Activated CD4-positive, CD25-positive, alpha-beta regulatory T cell treated with anti-CD3 and anti-CD28 coated beads, Interleukin-2, amount 50 U/mL, for 72 hours (primary cell): Measurements from ENCODE around the gene IGF2BP1.
"Not testable (repeated sequence)": the region's sequence is repeated elsewhere in the genome, so short reads cannot be mapped to it uniquely, and the experiment has no call there.

Experiments used
- DNase-seq: peaks from one replicate; pipeline ENCODE4 v3.0.0; 2021

IGF2BP1 gene

DNA sequence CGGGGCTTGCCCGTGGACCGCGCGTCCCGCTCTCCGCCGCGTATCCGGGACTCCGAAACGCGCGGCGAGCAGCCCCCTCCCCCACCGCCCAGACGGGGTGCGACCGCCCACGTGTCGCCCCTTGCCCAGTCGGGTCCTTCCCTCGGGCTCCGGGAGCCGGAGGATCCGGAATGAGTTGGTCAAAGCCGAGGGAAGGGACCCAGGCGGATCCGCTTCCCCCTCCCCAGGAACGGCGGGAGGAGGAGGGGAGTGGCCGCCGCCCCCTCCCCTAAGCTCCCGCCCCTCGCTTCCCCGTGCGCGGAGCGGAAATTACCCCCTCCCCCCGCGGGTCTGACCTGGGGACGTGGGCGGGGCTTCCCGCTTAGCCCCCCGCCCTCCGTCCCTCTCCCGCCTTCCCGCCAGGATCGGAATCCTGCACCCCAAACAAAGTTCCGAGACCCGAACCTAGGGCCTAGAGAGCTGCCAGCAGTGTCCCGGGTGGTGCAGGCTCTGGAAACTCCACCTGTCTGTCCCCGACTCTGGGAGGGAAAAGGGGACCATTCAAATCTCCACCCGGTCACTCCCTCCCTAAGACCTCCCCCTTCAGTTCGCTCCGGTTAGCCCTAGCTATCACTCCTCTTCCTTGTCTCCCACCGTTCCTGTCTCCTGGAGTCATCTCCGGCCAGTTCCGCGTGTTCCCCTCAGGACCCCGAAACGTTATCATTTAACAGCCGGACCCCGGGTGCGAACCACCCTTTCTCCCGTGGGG, 1.0 kb upstream of the IGF2BP1 start:
- DNase-seq, result no peak

- no peak for DNase-seq
These were observed 473 bp upstream of the IGF2BP1 start for GRCh38 chr17:48996722-48997102.

- DNase-seq, result no peak
These were observed 822 bp downstream of the IGF2BP1 start for GRCh38 chr17:48997827-48998586.

GRCh38 chr17:48998587-48999440, 1.6 kb downstream of the IGF2BP1 start:
- DNase-seq, result no peak

- no peak for DNase-seq
These were observed 3.8 kb downstream of the IGF2BP1 start for GRCh38 chr17:49000943-49001342.

DNA sequence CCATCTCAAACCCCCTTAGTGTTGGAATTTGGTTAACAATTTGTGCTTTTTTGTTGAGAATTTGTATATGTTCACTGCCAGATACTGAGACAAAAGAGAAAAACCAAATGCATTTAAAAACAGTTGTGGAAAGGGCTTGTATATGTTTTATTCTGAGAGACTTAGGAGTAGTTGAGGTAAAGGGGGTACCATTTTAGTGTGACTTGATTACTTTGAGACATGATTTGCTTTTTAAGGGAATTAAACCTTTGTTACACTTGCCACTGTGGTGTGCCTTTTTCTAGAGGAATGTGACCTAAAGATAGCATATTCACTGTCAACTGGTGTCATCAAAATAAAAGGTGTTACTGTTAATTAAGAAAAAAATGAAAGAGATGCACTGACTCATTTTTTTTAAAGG, 4.5 kb downstream of the IGF2BP1 start:
- DNase-seq, result no peak

GRCh38 chr17:49002331-49002730, 5.1 kb downstream of the IGF2BP1 start:
- DNase-seq, result no peak

DNA sequence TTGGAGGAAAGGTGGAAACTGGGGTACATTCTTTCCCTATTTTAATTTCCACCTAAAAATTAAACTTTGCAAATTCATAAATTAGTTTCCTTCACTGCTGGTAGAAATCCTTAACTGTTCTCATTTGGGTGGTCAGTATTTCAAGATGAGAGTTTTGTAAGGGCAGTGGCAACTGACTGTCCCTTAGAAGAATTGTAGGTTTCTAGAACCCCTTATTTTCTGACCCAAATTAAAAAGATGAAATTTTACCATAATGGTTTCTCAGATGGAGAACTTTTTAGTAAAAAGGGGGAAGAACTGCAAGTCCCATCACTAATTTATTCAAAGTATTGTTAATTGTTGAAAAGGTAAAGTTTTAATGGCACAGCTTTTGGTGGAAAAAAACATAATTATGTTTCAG, 5.6 kb downstream of the IGF2BP1 start:
- DNase-seq, result no peak

- DNase-seq, result no peak
These were observed 6.6 kb downstream of the IGF2BP1 start for GRCh38 chr17:49003557-49004511.

GRCh38 chr17:49005140-49005539, 8.0 kb downstream of the IGF2BP1 start:
- no peak for DNase-seq

- not testable (repeated sequence) for DNase-seq
These were observed 11.7 kb downstream of the IGF2BP1 start for GRCh38 chr17:49008908-49009307.

GRCh38 chr17:49012769-49013255, 15.6 kb downstream of the IGF2BP1 start:
- no peak for DNase-seq

DNA sequence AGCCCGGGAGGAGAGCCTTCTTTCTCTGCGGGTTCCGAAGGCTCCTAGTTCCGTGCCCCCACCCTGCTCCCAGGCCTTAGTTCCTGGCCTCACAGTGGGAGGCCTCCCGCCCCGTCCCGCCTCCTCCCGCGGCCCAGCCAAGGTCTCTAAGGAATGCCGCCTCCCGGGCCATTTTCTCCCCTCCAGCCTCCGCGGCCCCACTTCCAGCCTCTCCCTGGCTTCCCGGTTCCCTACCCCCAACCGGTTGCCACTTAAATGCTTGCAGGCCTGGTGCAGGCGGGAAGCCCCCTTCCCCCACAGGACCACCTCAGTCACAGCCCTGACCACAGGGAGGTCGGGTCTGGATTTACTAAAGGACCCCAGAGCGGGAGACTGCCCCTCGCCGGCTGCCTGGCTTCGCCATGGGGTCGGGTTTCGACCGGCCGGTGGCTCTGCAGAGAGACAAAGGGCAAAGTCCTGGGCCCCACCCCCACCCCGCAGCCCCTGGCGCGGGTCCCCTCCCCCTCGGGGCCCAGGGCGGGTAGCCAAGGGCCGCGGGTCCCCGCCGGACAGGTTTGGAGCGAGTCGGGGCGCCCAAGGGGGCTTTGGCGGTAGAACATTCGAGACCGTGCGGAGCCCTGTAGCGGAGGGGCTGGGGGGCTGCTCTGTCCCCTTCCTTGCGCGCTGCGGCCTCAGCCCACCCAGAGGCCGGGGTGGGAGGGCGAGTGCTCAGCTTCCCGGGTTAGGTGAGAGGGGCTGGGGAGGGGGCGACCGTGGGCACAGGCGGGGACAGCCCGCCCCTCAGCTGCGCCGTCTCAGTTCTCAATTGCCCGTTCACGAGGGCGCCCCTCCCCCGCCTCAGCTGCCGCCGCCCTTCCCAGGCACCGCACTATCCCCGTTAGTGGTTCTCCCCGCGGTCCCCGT, 16.4 kb downstream of the IGF2BP1 start:
- no peak for DNase-seq

DNA sequence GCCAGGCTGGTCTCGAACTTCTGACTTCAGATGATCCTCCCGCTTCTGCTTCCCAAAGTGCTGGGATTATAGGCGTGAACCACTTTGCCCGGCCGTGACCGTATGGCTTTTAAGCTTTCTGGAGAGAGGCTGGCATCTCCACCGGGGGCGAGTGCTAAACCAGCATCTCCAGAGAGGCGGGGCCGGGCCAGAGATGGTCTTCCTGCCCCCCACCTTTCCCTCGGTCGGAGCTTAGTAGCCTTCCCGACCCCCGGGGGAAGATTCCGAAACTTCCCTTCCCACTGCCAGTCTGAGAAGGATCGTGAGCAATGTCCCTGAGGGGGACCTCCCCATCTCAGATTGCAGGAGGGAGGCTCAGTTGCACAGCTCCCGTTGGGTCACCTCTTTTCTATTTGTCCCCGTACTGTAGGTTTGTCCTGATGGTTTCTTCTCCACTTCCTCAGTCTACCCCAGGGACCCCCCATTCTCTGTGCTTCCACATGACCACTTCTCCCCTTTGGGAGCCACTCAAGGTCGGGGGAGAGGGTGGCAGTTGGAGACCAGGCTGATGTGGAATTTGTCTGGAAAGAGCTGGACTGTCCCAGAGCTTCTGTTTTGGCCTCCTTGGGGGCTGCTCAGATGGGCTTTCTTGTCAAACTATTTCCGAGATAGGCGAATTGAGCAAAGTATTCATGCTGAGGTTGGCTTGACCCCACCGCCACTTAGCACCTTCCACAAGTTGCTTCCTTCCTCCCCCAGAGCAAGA, 18.2 kb downstream of the IGF2BP1 start:
- no peak for DNase-seq

DNA sequence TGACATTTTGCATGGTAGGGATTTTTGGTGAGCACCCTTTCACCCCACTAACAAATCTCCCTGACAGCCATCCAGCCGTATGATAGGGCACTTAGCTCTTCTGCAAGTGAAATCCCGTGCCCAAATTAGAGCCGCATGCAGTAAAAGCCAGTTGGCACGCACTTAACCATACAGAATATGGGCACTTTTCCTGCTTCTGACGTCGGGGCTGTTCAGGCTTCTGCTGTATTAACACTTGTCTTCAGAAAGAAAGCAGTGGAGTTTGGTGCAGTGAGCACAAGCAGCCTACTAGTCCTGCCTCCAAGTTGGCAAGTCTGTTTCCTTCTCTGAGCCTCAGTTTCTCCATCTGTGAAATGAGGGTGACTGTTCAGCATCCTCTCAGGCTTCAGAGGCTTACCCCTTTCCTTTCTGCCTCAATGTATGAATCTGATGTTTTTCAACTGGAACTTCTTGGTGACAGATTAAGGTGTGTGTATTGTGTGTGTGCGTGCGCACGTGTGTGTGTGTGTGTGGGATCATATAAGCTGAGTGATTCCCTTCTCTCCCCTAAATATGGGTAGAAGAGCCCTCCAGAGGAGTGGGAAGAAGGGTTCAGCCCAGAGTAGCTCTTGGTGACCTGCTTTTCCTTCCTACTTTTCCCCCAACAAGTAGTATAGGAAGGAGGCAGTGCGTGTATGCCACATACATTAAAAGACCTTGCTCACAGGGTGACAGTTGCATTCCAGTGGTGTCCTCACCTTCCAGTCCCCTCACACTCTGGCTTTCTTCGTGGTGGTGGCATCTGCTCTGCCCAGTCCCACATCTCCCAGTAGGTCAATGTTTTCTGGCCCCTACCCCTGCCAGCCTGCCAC, 19.0 kb downstream of the IGF2BP1 start:
- DNase-seq, result no peak

GRCh38 chr17:49016775-49017463, 19.7 kb downstream of the IGF2BP1 start:
- no peak for DNase-seq

GRCh38 chr17:49018116-49018612, 21.0 kb downstream of the IGF2BP1 start:
- DNase-seq, result no peak

DNA sequence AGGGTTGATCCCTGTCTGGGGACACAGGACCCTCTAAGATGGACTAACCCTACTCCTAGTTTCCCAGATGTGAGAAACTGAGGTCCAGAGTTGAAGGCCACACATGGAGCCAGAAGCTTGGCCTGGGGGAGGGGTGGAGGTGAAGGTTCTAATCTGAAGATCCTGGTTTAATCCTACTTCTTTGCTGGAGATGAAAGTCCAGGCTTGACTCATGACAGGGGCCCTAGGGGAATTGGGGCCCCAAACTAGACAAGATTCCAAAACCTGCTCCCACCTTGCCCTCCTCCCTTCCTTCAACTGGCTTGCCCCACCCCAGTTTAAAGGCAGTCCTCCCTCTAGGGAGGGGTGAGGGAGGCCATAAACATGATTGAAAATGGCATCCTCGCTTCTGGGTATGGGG, 21.6 kb downstream of the IGF2BP1 start:
- no peak for DNase-seq
